HEK293 (cell line): ENCODE measurements around the gene SRCIN1.

ENCODE experiments used
- CTCF ChIA-PET: fragments of 350-600 bp; formaldehyde crosslinking; extraction: SDS; loops from one replicate; lab custom pipeline; 2021; ENCODE audit warnings: antibody characterized with exemption; lab: Yijun Ruan, JAX
- POLR2A ChIA-PET: fragments of 300-600 bp; formaldehyde crosslinking; extraction: SDS; loops from one replicate; lab custom pipeline; 2020; ENCODE audit warnings: antibody characterized with exemption, inconsistent platforms; lab: Yijun Ruan, JAX
- H3K27ac ChIP-seq: fragments of 200-500 bp; sonication (Bioruptor generic); 2 replicates; pipeline ENCODE4 v1.5.1; 2014; ENCODE audit warnings: low read depth, low read length, control low read depth, inconsistent platforms; ENCODE audit errors: extremely low read depth
- H3K36me3 ChIP-seq, 2 experiments: fragments of 200-500 bp in 1 of 2; sonication (Bioruptor generic) in 1 of 2; 1 replicate in 1 of 2; 2 replicates in 1 of 2; pipeline ENCODE4 v1.5.1; 2014 to 2017; ENCODE audit warnings: inconsistent platforms in 2 of 2, low read length in 2 of 2; ENCODE audit not compliant: control insufficient read depth in 2 of 2, insufficient read depth in 1 of 2
- H3K4me1 ChIP-seq: fragments of 200-500 bp; sonication (Bioruptor generic); 2 replicates; pipeline ENCODE4 v1.5.1; 2014; ENCODE audit warnings: mild to moderate bottlenecking, low read length, inconsistent platforms; ENCODE audit not compliant: control insufficient read depth, insufficient read depth
- H3K4me3 ChIP-seq: 2 replicates; pipeline ENCODE4 v1.5.1; 2011; ENCODE audit warnings: low read depth, mild to moderate bottlenecking, control low read depth, low read length, moderate library complexity
- H3K9me3 ChIP-seq: fragments of 200-500 bp; sonication (Bioruptor generic); 2 replicates; pipeline ENCODE4 v1.5.1; 2014; ENCODE audit warnings: low read depth, low read length, inconsistent platforms; ENCODE audit not compliant: control insufficient read depth, insufficient read depth
- EGR2 ChIP-seq: fragments of 450-650 bp; formaldehyde crosslinking; IDR thresholded peaks from 2 replicates; pipeline ENCODE4 v1.5.1; 2016; ENCODE audit warnings: low read depth, missing biosample characterization, missing genetic modification characterization
- PRDM1 ChIP-seq: fragments of 450-650 bp; formaldehyde crosslinking; IDR thresholded peaks from 2 replicates; pipeline ENCODE4; 2016; ENCODE audit warnings: missing biosample characterization, missing genetic modification characterization
- TRIM28 ChIP-seq: IDR thresholded peaks from 2 replicates; pipeline ENCODE4 v1.6.1; 2011; ENCODE audit warnings: low read length, control low read depth, borderline replicate concordance
- ZBTB21 ChIP-seq: fragments of 450-650 bp; formaldehyde crosslinking; IDR thresholded peaks from 2 replicates; pipeline ENCODE4 v1.5.1; 2017; ENCODE audit warnings: missing biosample characterization, missing genetic modification characterization
- ZFHX2 ChIP-seq: fragments of 450-650 bp; formaldehyde crosslinking; conservative IDR thresholded peaks from 2 replicates; pipeline ENCODE4 v1.5.1; 2016; ENCODE audit warnings: missing biosample characterization, missing genetic modification characterization
- ZFP3 ChIP-seq: fragments of 450-650 bp; formaldehyde crosslinking; IDR thresholded peaks from 2 replicates; pipeline ENCODE4 v1.5.1; 2016; ENCODE audit warnings: low read depth, missing biosample characterization, missing genetic modification characterization
- ZNF138 ChIP-seq: fragments of 450-650 bp; formaldehyde crosslinking; IDR thresholded peaks from 2 replicates; pipeline ENCODE4 v1.5.1; 2016; ENCODE audit warnings: missing biosample characterization, missing genetic modification characterization, borderline replicate concordance
- ZNF140 ChIP-seq: fragments of 450-650 bp; formaldehyde crosslinking; IDR thresholded peaks from 2 replicates; pipeline ENCODE4 v1.5.1; 2016; ENCODE audit warnings: missing biosample characterization, missing genetic modification characterization
- ZNF202 ChIP-seq: fragments of 450-650 bp; formaldehyde crosslinking; IDR thresholded peaks from 2 replicates; pipeline ENCODE4 v1.5.1; 2016; ENCODE audit warnings: missing biosample characterization, missing genetic modification characterization, borderline replicate concordance
- ZNF223 ChIP-seq: fragments of 450-650 bp; formaldehyde crosslinking; IDR thresholded peaks from 2 replicates; pipeline ENCODE4 v1.5.1; 2016; ENCODE audit warnings: missing biosample characterization, missing genetic modification characterization
- ZNF248 ChIP-seq: fragments of 450-650 bp; formaldehyde crosslinking; IDR thresholded peaks from 2 replicates; pipeline ENCODE4 v1.5.1; 2017; ENCODE audit warnings: missing biosample characterization, missing genetic modification characterization
- ZNF335 ChIP-seq: fragments of 450-650 bp; formaldehyde crosslinking; conservative IDR thresholded peaks from 2 replicates; pipeline ENCODE4 v1.5.1; 2016; ENCODE audit warnings: missing biosample characterization, missing genetic modification characterization
- ZNF426 ChIP-seq: fragments of 450-650 bp; formaldehyde crosslinking; IDR thresholded peaks from 2 replicates; pipeline ENCODE4 v1.5.1; 2017; ENCODE audit warnings: missing biosample characterization, missing genetic modification characterization, mild to moderate bottlenecking, inconsistent platforms, moderate library complexity
- ZNF596 ChIP-seq: fragments of 450-650 bp; IDR thresholded peaks from 2 replicates; pipeline ENCODE4 v1.5.0; 2018; ENCODE audit warnings: missing biosample characterization, mild to moderate bottlenecking, missing genetic modification characterization, moderate library complexity
- ZNF610 ChIP-seq: fragments of 450-650 bp; formaldehyde crosslinking; IDR thresholded peaks from 2 replicates; pipeline ENCODE4 v1.5.1; 2016; ENCODE audit warnings: missing biosample characterization, missing genetic modification characterization, borderline replicate concordance
- ZXDB ChIP-seq: fragments of 450-650 bp; formaldehyde crosslinking; IDR thresholded peaks from 2 replicates; pipeline ENCODE4 v1.5.1; 2016; ENCODE audit warnings: missing biosample characterization, missing genetic modification characterization
- TF ChIP-seq, protein P1 (sequence below): fragments of 450-650 bp; formaldehyde crosslinking; optimal IDR thresholded peaks from 2 replicates; pipeline ENCODE3; 2016; ENCODE audit warnings: missing biosample characterization, mild to moderate bottlenecking, missing genetic modification characterization
- TF ChIP-seq, protein P2 (sequence below): fragments of 450-650 bp; formaldehyde crosslinking; IDR thresholded peaks from 2 replicates; pipeline ENCODE4 v1.5.1; 2017; ENCODE audit warnings: missing biosample characterization, mild to moderate bottlenecking, missing genetic modification characterization, moderate library complexity
- TF ChIP-seq, protein P3 (sequence below): fragments of 450-650 bp; formaldehyde crosslinking; IDR thresholded peaks from 2 replicates; pipeline ENCODE4 v1.5.1; 2016; ENCODE audit warnings: missing biosample characterization, missing genetic modification characterization
- TF ChIP-seq, protein P4 (sequence below): fragments of 450-650 bp; IDR thresholded peaks from 2 replicates; pipeline ENCODE4 v1.5.1; 2018; ENCODE audit warnings: missing biosample characterization, missing genetic modification characterization
- TF ChIP-seq, protein P5 (sequence below): fragments of 450-650 bp; formaldehyde crosslinking; IDR thresholded peaks from 2 replicates; pipeline ENCODE4 v1.5.1; 2017; ENCODE audit warnings: missing biosample characterization, missing genetic modification characterization

The SRCIN1 gene

DNA sequence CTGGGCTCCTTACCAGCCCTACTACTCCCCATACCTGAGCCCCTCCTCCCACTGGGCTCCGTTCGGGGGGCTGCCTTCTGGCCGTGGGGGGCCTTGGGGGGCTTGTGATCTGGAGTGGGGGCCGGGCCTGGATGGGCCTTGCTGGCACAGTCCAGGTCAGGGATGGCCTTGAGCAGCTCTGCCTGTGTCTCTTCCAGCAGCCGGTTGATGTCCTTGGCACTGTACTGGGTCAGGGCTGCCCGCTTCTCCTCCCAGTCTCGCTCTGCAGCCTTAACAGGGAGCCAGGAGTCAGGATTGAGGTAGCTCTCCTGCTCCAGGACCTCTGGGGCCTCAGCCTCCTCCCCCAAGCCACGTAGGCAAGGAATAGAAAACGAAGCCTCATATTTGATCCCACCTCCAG, 54.6 kb downstream of the SRCIN1 start (continued):
- TF ChIP-seq, protein P1, sequence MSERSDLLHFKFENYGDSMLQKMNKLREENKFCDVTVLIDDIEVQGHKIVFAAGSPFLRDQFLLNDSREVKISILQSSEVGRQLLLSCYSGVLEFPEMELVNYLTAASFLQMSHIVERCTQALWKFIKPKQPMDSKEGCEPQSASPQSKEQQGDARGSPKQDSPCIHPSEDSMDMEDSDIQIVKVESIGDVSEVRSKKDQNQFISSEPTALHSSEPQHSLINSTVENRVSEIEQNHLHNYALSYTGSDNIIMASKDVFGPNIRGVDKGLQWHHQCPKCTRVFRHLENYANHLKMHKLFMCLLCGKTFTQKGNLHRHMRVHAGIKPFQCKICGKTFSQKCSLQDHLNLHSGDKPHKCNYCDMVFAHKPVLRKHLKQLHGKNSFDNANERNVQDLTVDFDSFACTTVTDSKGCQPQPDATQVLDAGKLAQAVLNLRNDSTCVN (tag by site-specific recombination), result no peak
- TF ChIP-seq, protein P2, sequence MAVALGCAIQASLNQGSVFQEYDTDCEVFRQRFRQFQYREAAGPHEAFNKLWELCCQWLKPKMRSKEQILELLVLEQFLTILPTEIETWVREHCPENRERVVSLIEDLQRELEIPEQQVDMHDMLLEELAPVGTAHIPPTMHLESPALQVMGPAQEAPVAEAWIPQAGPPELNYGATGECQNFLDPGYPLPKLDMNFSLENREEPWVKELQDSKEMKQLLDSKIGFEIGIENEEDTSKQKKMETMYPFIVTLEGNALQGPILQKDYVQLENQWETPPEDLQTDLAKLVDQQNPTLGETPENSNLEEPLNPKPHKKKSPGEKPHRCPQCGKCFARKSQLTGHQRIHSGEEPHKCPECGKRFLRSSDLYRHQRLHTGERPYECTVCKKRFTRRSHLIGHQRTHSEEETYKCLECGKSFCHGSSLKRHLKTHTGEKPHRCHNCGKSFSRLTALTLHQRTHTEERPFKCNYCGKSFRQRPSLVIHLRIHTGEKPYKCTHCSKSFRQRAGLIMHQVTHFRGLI (tag by site-specific recombination), result no peak
- TF ChIP-seq ZNF140 (tag by site-specific recombination) (no peak), PRDM1 (tag by site-specific recombination) (no peak), ZNF426 (no peak), ZNF596 (tag by site-specific recombination) (no peak)
- TF ChIP-seq, protein P3, sequence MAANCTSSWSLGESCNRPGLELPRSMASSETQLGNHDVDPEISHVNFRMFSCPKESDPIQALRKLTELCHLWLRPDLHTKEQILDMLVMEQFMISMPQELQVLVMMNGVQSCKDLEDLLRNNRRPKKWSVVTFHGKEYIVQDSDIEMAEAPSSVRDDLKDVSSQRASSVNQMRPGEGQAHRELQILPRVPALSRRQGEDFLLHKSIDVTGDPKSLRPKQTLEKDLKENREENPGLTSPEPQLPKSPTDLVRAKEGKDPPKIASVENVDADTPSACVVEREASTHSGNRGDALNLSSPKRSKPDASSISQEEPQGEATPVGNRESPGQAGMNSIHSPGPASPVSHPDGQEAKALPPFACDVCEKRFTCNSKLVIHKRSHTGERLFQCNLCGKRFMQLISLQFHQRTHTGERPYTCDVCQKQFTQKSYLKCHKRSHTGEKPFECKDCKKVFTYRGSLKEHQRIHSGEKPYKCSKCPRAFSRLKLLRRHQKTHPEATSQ, result no peak

DNA sequence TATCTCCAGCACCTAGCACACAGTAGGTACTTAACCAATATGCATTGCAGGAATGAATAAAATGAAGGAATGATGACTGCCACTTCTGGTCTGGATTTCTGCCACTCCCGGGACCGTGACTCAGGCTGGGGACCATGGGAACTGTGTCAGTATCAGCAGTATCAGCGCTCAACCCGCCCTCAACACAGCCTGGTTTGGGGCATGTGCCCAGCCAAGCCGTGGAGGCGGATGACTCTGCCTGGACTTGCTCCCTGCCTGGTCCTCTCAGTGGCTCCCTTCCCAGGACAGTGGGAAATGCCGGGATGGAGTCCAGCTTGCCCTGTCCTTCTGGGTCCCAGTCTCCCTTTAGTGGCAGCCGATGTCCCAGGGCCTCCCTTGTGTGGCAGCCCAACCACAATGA, 55.1 kb downstream of the SRCIN1 start:
- TF ChIP-seq ZNF223 (tag by site-specific recombination), result no peak
- TF ChIP-seq, protein P4, sequence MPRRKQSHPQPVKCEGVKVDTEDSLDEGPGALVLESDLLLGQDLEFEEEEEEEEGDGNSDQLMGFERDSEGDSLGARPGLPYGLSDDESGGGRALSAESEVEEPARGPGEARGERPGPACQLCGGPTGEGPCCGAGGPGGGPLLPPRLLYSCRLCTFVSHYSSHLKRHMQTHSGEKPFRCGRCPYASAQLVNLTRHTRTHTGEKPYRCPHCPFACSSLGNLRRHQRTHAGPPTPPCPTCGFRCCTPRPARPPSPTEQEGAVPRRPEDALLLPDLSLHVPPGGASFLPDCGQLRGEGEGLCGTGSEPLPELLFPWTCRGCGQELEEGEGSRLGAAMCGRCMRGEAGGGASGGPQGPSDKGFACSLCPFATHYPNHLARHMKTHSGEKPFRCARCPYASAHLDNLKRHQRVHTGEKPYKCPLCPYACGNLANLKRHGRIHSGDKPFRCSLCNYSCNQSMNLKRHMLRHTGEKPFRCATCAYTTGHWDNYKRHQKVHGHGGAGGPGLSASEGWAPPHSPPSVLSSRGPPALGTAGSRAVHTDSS (tag by site-specific recombination), result no peak
- TF ChIP-seq ZFHX2, result peak; percentile 51
- TF ChIP-seq TRIM28, result no peak
- TF ChIP-seq ZNF248, result no peak
- no peak for TF ChIP-seq ZNF138 (tag by site-specific recombination)
- peak; percentile 49 for TF ChIP-seq EGR2 (tag by site-specific recombination)
- TF ChIP-seq ZBTB21 (tag by site-specific recombination), result no peak
- TF ChIP-seq, protein P3, result no peak
- TF ChIP-seq ZNF202, result no peak
- no peak for TF ChIP-seq ZXDB (tag by site-specific recombination)
- TF ChIP-seq, protein P5, sequence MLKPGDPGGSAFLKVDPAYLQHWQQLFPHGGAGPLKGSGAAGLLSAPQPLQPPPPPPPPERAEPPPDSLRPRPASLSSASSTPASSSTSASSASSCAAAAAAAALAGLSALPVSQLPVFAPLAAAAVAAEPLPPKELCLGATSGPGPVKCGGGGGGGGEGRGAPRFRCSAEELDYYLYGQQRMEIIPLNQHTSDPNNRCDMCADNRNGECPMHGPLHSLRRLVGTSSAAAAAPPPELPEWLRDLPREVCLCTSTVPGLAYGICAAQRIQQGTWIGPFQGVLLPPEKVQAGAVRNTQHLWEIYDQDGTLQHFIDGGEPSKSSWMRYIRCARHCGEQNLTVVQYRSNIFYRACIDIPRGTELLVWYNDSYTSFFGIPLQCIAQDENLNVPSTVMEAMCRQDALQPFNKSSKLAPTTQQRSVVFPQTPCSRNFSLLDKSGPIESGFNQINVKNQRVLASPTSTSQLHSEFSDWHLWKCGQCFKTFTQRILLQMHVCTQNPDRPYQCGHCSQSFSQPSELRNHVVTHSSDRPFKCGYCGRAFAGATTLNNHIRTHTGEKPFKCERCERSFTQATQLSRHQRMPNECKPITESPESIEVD (tag by site-specific recombination), result no peak
- TF ChIP-seq ZFP3, result no peak
- no peak for TF ChIP-seq ZNF335 (tag by site-specific recombination)
- TF ChIP-seq ZNF610, result no peak
- ChIA-PET POLR2A (no interaction called here), CTCF (interaction anchor here (1.0 to 10.8 kb wide), 4 partner anchors 8 to 117 kb away, joined by 3 to 264 read pairs (median 10); no protein-coding TSS in a partner anchor)
- Histone ChIP-seq H3K27ac (no peak overlapping the region), H3K9me3 (no peaks in the 10 kb centered on the region), H3K4me1 (no peaks in the 10 kb centered on the region), H3K4me3 (no peak overlapping the region), H3K36me3 (peaks cover 0 to 26% of the 10 kb centered on the region in 2 experiments; a peak in 1 of 3 replicates)
